ENCODE data around the gene MAIP1.

DNA sequence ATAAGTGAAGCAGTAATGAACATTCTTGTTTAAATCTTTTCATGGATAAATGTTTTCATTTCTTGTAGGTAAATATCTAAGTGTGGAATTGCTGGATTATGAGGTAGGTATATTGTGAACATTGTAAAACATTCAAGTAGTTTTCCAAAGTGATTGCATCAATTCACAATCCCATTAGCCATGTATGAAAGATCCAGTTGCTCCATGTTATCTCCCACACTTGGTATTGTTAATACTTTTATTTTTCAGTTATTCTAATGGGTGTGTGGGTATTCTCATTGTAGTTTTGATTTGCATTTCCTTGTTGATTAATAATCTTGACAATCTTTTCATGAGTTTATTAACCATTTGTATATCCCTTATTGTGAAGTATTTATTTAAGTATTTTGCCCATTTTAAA is 50.3 kb downstream of the MAIP1 start:
- TF ChIP-seq EZH2 (IDR thresholded peaks at IDR 0.05; ENCODE audit: low read length, missing control alignments): no peak
- TF ChIP-seq, protein P1, sequence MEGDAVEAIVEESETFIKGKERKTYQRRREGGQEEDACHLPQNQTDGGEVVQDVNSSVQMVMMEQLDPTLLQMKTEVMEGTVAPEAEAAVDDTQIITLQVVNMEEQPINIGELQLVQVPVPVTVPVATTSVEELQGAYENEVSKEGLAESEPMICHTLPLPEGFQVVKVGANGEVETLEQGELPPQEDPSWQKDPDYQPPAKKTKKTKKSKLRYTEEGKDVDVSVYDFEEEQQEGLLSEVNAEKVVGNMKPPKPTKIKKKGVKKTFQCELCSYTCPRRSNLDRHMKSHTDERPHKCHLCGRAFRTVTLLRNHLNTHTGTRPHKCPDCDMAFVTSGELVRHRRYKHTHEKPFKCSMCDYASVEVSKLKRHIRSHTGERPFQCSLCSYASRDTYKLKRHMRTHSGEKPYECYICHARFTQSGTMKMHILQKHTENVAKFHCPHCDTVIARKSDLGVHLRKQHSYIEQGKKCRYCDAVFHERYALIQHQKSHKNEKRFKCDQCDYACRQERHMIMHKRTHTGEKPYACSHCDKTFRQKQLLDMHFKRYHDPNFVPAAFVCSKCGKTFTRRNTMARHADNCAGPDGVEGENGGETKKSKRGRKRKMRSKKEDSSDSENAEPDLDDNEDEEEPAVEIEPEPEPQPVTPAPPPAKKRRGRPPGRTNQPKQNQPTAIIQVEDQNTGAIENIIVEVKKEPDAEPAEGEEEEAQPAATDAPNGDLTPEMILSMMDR (conservative IDR thresholded peaks at IDR 0.05 in 1 of 2, IDR thresholded peaks at IDR 0.05 in 1 of 2; ENCODE audit: low read depth in 1 of 2, low read length in 2 of 2): no peak

Data from fibroblast of lung (primary cell).